KOPT-K1 (cell line): ENCODE results near the gene ZNF670.

Experiments
- H3K27ac ChIP-seq: fragments of 200-600 bp; sonication (generic); 2 replicates; pipeline ENCODE4 v1.5.1; 2016; ENCODE audit warnings: antibody characterized with exemption, mild to moderate bottlenecking, low read depth, low read length; ENCODE audit not compliant: poor library complexity, severe bottlenecking
- H3K36me3 ChIP-seq: fragments of 200-600 bp; sonication (generic); 2 replicates; pipeline ENCODE4 v1.5.1; 2017; ENCODE audit warnings: antibody characterized with exemption, mild to moderate bottlenecking, low read length, moderate library complexity; ENCODE audit not compliant: insufficient read depth
- H3K9me3 ChIP-seq: fragments of 200-600 bp; sonication (generic); 2 replicates; pipeline ENCODE4 v1.5.1; 2017; ENCODE audit warnings: antibody characterized with exemption, low read length, mild to moderate bottlenecking; ENCODE audit not compliant: insufficient read depth, poor library complexity, severe bottlenecking

Gene ZNF670

GRCh38 chr1:247111700-247112478 is 33.3 kb upstream of the ZNF670 start:
- no peaks in the 10 kb centered on the region for H3K36me3 ChIP-seq
- no peak overlapping the region for H3K27ac ChIP-seq
- H3K9me3 ChIP-seq: peaks cover 22% of the 10 kb centered on the region

GRCh38 chr1:247111259-247111699 is 32.7 kb upstream of the ZNF670 start:
- Histone ChIP-seq H3K27ac (no peak overlapping the region), H3K36me3 (no peaks in the 10 kb centered on the region), H3K9me3 (peaks cover 24% of the 10 kb centered on the region)

GRCh38 chr1:247110627-247111258 is 32.1 kb upstream of the ZNF670 start:
- Histone ChIP-seq H3K36me3 (no peaks in the 10 kb centered on the region), H3K9me3 (peaks cover 27% of the 10 kb centered on the region), H3K27ac (no peak overlapping the region)

DNA sequence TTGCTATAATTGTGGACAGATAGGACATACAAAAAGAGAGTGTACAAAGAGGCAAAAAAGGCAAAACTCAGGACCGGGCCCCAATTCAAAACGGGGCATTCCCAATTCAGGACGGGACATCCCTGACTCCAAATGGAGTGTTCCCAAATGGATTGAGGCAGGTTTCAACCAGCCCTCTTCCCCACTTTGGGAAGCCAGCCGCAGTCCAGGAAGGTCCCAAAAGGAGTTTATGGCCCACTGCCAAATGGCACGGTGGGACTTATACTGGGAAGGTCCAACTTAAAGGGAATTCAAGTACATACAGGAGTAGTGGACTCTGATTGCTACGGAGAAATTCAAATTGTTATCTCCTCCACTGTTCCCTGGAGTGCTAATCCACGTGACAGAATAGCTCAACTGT is 29.1 kb upstream of the ZNF670 start:
- H3K27ac ChIP-seq: no peak overlapping the region
- H3K9me3 ChIP-seq: peaks cover 45% of the 10 kb centered on the region
- no peaks in the 10 kb centered on the region; the same call in 1 of the 2 replicates for H3K36me3 ChIP-seq

DNA sequence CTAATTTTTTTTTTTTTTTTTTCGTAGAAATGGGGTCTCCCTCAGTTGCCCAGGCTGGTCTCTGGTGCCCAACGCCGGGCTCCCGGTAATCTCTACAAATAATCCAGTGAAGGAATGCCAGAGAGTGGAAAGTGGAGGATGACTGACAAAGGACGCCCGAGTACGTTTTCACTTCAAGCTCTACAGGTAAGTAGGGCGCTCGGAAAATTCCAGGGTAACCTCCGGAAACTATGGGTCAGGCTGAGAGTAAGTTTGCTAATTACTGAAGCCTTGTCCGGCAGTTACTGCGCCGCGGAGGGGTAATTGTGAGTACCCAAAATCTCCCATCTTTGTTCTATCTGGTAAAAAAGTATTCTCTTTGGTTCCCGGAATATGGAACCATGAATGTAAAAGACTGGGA is 27.4 kb upstream of the ZNF670 start:
- Histone ChIP-seq H3K27ac (no peak overlapping the region), H3K36me3 (peaks cover 17% of the 10 kb centered on the region), H3K9me3 (peaks cover 45% of the 10 kb centered on the region)

DNA sequence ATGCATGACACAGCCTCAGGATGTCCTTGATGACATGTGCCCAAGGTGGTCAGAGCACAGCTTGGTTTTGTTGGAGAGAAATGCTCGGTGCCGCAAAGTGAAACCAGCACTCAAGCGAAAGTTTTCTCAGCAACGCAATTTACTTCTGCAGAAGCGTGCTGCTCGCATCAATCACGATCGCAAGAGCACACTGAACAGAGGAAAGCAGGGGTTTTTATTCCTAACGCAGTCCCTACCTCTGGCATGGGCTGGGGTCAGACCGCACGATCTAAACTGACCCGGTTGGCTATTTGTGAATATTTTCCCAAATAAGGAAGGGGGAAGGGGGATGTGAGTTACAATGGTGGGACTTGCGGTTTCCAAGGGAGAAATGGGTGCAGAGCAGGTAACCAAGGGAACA is 26.4 kb upstream of the ZNF670 start:
- peaks cover 27% of the 10 kb centered on the region for H3K36me3 ChIP-seq
- H3K9me3 ChIP-seq: peaks cover 51% of the 10 kb centered on the region
- H3K27ac ChIP-seq: peak overlapping the region; percentile 95

DNA sequence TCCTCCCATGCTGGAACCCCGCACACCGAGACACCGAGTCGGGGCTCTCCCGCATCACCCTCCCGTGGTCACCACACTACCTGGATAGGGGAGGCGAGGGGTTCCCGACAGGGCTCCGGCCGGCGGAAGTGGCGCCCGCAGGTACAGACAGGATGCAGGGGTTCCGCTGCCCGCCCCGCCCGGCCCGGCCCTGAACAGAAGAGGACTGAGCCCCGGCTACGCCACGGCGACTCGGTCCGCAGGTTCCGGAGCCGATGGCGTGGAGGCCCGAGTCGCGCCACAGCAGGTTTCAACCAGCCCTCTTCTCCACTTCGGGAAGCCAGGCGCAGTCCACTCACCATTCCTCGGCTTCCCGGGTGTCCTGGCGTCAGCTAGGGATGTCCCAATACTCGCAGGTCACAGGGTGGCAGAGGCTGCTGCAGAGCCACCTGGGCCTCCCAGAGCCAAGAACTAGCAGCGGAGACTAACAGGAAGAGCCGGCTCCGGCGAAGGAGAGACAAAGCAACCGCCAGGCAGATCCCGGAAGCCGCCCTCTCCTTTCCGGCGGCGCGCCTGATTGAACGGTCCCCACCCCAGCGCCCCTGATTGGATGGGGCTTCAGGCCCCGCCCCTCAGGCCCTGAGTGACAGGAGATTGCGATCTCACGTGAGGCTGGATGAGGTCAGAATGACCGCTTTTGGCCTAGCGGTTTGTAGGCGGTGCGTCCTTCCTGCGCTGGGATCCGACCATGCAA is 25.4 kb upstream of the ZNF670 start, which contains the start of gene ZNF669:
ZNF669 (minus strand) TSS at position 498 of the 733 bp plus-strand sequence; CDS start at position 341, 157 bp downstream.
- Histone ChIP-seq H3K9me3 (peaks cover 60% of the 10 kb centered on the region), H3K36me3 (peaks cover 36% of the 10 kb centered on the region), H3K27ac (peak within 1 kb of the TSS; percentile 95)

DNA sequence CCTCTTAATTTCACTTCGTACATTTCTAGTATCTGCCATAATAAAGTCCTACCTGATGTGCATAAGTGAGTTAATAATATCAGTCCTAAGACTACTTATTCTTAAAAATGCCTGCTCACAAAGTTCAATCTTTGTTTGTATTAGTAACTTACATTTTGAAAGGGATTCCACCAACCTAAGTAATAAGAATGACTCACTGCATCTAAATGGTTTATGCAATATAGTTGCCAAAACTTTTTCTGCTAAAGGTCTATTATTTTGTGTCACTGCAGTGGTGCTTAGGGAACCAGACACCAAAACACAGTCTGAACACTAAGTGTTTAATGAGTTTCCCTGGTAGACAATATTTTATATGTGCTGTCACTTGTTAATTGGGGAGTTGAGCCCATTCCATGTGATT is 23.8 kb upstream of the ZNF670 start:
- Histone ChIP-seq H3K27ac (no peak overlapping the region), H3K36me3 (peaks cover 51% of the 10 kb centered on the region), H3K9me3 (peaks cover 75% of the 10 kb centered on the region)

- Histone ChIP-seq H3K36me3 (peaks cover 67% of the 10 kb centered on the region), H3K27ac (no peak overlapping the region), H3K9me3 (peaks cover 86% of the 10 kb centered on the region)
These were observed 22.2 kb upstream of the ZNF670 start for GRCh38 chr1:247100676-247101279.

DNA sequence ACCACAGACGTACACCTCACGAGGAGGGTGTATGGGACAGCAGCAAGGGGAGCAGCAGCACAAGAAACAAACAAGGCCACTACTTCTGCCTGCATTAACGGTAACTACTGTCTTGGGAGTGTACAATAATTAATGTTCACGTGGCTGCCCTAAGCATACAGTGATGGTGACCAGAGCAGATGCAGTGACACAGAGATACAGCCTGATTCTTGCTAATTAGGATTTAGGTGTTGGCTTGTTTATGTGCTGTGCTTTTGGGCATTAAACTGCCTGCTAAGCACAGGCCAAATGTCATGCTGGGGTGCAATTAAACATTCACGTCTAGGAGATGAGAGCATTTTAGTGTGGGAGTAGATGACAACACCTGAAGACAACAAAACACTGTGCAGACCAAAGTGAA is 18.3 kb upstream of the ZNF670 start:
- no peak overlapping the region for H3K27ac ChIP-seq
- peaks cover 75% of the 10 kb centered on the region for H3K9me3 ChIP-seq
- H3K36me3 ChIP-seq: peaks cover 61% of the 10 kb centered on the region

GRCh38 chr1:247096544-247096943 is 17.9 kb upstream of the ZNF670 start:
- H3K27ac ChIP-seq: no peak overlapping the region
- H3K36me3 ChIP-seq: peaks cover 56% of the 10 kb centered on the region
- H3K9me3 ChIP-seq: peaks cover 71% of the 10 kb centered on the region

DNA sequence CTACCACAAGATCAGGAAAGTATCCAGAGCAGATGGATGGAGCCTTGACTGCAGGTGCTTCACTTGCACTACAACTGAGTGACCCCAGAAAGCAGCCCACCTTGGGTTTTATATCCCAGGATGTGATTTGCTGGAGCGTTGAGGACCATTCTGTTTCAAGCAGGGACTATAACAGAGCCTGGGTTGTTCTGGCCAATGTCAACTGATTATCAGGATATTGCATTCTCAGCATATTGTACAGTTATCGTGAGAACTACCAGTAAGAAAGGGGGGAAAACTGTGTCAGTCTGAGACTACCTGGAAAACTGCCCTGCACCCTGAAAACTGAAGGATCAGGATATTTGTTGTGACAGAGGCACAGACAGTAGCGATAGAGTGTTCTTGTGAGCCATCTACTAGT is 17.5 kb upstream of the ZNF670 start:
- H3K36me3 ChIP-seq: peaks cover 52% of the 10 kb centered on the region
- no peak overlapping the region for H3K27ac ChIP-seq
- peaks cover 67% of the 10 kb centered on the region for H3K9me3 ChIP-seq

DNA sequence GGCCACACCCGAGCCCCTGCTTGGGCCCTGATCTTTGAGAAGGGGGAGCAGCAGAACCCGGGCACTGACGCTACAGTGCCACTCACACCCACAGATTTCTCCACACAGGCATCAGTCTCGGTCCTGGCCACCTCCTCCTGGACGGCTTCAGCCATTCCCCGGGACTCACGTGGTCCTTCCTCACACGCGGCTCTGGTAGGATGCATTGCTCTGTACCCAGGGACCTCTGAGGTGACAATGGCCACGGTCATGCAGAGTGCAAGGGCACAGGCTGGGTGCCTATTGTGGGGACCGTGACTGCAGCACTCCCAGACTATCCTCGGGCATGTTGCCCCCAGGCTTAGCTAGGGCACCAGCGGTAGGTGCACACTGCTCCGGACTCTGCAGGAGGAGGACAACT is 11.8 kb upstream of the ZNF670 start:
- no peaks in the 10 kb centered on the region for H3K36me3 ChIP-seq
- H3K9me3 ChIP-seq: peaks cover 12% of the 10 kb centered on the region
- no peak overlapping the region for H3K27ac ChIP-seq

- Histone ChIP-seq H3K9me3 (peaks cover 8% of the 10 kb centered on the region), H3K36me3 (no peaks in the 10 kb centered on the region), H3K27ac (no peak overlapping the region)
These were observed 11.2 kb upstream of the ZNF670 start for GRCh38 chr1:247089616-247090375.
